ENCODE results near the gene CCR6.

- no peak for TF ChIP-seq NFYB (IDR thresholded peaks at IDR 0.05; ENCODE audit: insufficient read depth, low read depth, low read length)
- no peak for TF ChIP-seq ASH2L (IDR thresholded peaks at IDR 0.05; ENCODE audit: borderline replicate concordance, low read depth)
Measured at GRCh38 chr6:167109651-167110050, 13.2 kb upstream of the CCR6 start.

Data from GM12878 (cell line).